IMR-90 (cell line): ENCODE measurements around the gene LTF. TPM values are rescaled to one million over a fixed set of nuclear protein-coding genes. Genes with fewer than 3 reads are reported as not detected.

Experiments used
- ATAC-seq: fragments of 200-7000 bp; cut with Tn5 transposase; 2 replicates; pipeline ENCODE4 v1.9.1; 2020; ENCODE audit warnings: low read depth, mild to moderate bottlenecking, moderate library complexity
- BruUV-seq: library from RNA; stranded (reverse); fragments of 400-500 nt; replicated peaks from 2 replicates; lab custom pipeline; 2021; lab: Mats Ljungman, UMichigan
- CTCF ChIA-PET: fragments of 300-600 bp; formaldehyde crosslinking; extraction: SDS; loops from one replicate; lab custom pipeline; 2021; ENCODE audit warnings: antibody characterized with exemption; lab: Yijun Ruan, JAX
- POLR2A ChIA-PET: fragments of 300-600 bp; sonication (Branson Sonifier 250); formaldehyde crosslinking; loops from one replicate; lab custom pipeline; 2022; ENCODE audit warnings: antibody characterized with exemption; ENCODE audit not compliant: unreplicated experiment; lab: Charles Lee
- DNase-seq: peaks from one replicate; pipeline ENCODE4 v3.0.0; 2013
- H2AFZ ChIP-seq: replicated peaks from 2 replicates; pipeline ENCODE3; 2013; ENCODE audit warnings: low read length, mild to moderate bottlenecking; ENCODE audit not compliant: poor library complexity
- H2AK5ac ChIP-seq: 2 replicates; pipeline ENCODE4 v1.6.1; 2013; ENCODE audit warnings: low read depth, low read length, inconsistent platforms
- H2AK9ac ChIP-seq: replicated peaks from 2 replicates; pipeline ENCODE3; 2013; ENCODE audit warnings: mild to moderate bottlenecking, low read depth, low read length, moderate library complexity; ENCODE audit not compliant: poor library complexity
- H2BK120ac ChIP-seq: 2 replicates; pipeline ENCODE4 v1.6.1; 2013; ENCODE audit warnings: low read depth, low read length, inconsistent platforms
- H2BK15ac ChIP-seq: 3 replicates; pipeline ENCODE4 v1.6.1; 2013; ENCODE audit warnings: low read depth, low read length, inconsistent platforms
- H2BK20ac ChIP-seq: 2 replicates; pipeline ENCODE4 v1.6.1; 2013; ENCODE audit warnings: low read depth, mild to moderate bottlenecking, inconsistent platforms, low read length, moderate library complexity
- H2BK5ac ChIP-seq: 2 replicates; pipeline ENCODE4 v1.6.1; 2013; ENCODE audit warnings: mild to moderate bottlenecking, low read depth, low read length, inconsistent platforms; ENCODE audit not compliant: poor library complexity, severe bottlenecking
- H3K14ac ChIP-seq: replicated peaks from 2 replicates; pipeline ENCODE4 v1.6.1; 2013; ENCODE audit warnings: low read depth, low read length, inconsistent platforms
- H3K18ac ChIP-seq: 2 replicates; pipeline ENCODE4 v1.6.1; 2013; ENCODE audit warnings: low read depth, low read length, control low read depth
- H3K23ac ChIP-seq: 2 replicates; pipeline ENCODE4 v1.6.1; 2013; ENCODE audit warnings: low read depth, low read length, inconsistent platforms
- H3K27ac ChIP-seq: 2 replicates; pipeline ENCODE4 v1.5.1; 2013; ENCODE audit warnings: mild to moderate bottlenecking, control low read depth, low read length; ENCODE audit not compliant: insufficient read depth
- H3K27me3 ChIP-seq: 2 replicates; pipeline ENCODE4 v1.6.1; 2013; ENCODE audit warnings: low read length; ENCODE audit not compliant: control insufficient read depth, insufficient read depth
- H3K36me3 ChIP-seq: 2 replicates; pipeline ENCODE4 v1.6.1; 2013; ENCODE audit warnings: low read length, mixed read lengths; ENCODE audit not compliant: control insufficient read depth, insufficient read depth
- H3K4ac ChIP-seq: 2 replicates; pipeline ENCODE4 v1.6.1; 2013; ENCODE audit warnings: low read depth, low read length, inconsistent platforms
- H3K4me1 ChIP-seq: 2 replicates; pipeline ENCODE4 v1.6.1; 2013; ENCODE audit warnings: low read length, mixed read lengths; ENCODE audit not compliant: control insufficient read depth, insufficient read depth
- H3K4me2 ChIP-seq: 2 replicates; pipeline ENCODE4 v1.6.1; 2013; ENCODE audit warnings: low read depth, mild to moderate bottlenecking, control low read depth, low read length, moderate library complexity
- H3K4me3 ChIP-seq: 2 replicates; pipeline ENCODE4 v1.5.1; 2013; ENCODE audit warnings: low read depth, mild to moderate bottlenecking, control low read depth, low read length, moderate library complexity; ENCODE audit not compliant: insufficient read depth
- H3K56ac ChIP-seq: 2 replicates; pipeline ENCODE4 v1.6.1; 2013; ENCODE audit warnings: low read length, inconsistent platforms; ENCODE audit not compliant: insufficient read depth; ENCODE audit errors: extremely low read depth
- H3K79me1 ChIP-seq, 2 experiments: 2 replicates each; pipeline ENCODE4 v1.6.1; 2013; ENCODE audit warnings: low read length in 2 of 2, inconsistent platforms in 1 of 2, low read depth in 1 of 2
- H3K9ac ChIP-seq: 2 replicates; pipeline ENCODE4 v1.6.1; 2013; ENCODE audit warnings: low read depth, low read length, control low read depth
- H3K9me1 ChIP-seq: 2 replicates; pipeline ENCODE4 v1.6.1; 2013; ENCODE audit warnings: low read length, inconsistent platforms; ENCODE audit not compliant: insufficient read depth
- H3K9me3 ChIP-seq: 2 replicates; pipeline ENCODE4 v1.6.1; 2013; ENCODE audit warnings: low read length; ENCODE audit not compliant: control insufficient read depth, insufficient read depth
- H4K20me1 ChIP-seq: 2 replicates; pipeline ENCODE4 v1.6.1; 2013; ENCODE audit warnings: low read length, inconsistent platforms; ENCODE audit not compliant: insufficient read depth
- H4K5ac ChIP-seq: 2 replicates; pipeline ENCODE4 v1.6.1; 2013; ENCODE audit warnings: mild to moderate bottlenecking, low read depth, low read length, control low read depth
- H4K8ac ChIP-seq, 2 experiments: 2 replicates each; pipeline ENCODE4 v1.6.1; 2013; ENCODE audit warnings: low read depth in 2 of 2, low read length in 2 of 2, control low read depth in 1 of 2, inconsistent platforms in 1 of 2
- H4K91ac ChIP-seq: 2 replicates; pipeline ENCODE4 v1.6.1; 2013; ENCODE audit warnings: low read depth, low read length, inconsistent platforms; ENCODE audit not compliant: insufficient read depth
- BHLHE40 ChIP-seq: fragments of 150-350 bp; IDR thresholded peaks from 2 replicates; pipeline ENCODE4 v1.6.1; 2016; ENCODE audit warnings: mild to moderate bottlenecking, low read depth, low read length
- CEBPB ChIP-seq: IDR thresholded peaks from 2 replicates; pipeline ENCODE4 v1.6.1; 2012; ENCODE audit warnings: low read depth, low read length, improper control_type of control experiment
- CHD1 ChIP-seq: IDR thresholded peaks from 2 replicates; pipeline ENCODE4 v1.6.1; 2012; ENCODE audit warnings: low read depth, low read length, improper control_type of control experiment
- ELK1 ChIP-seq: fragments of 150-350 bp; IDR thresholded peaks from 2 replicates; pipeline ENCODE4 v1.6.1; 2016; ENCODE audit warnings: low read depth, mild to moderate bottlenecking, low read length, moderate library complexity, borderline replicate concordance
- FOS ChIP-seq: fragments of 150-350 bp; IDR thresholded peaks from 2 replicates; pipeline ENCODE4 v1.6.1; 2016; ENCODE audit warnings: low read depth, low read length
- MAFK ChIP-seq: IDR thresholded peaks from 2 replicates; pipeline ENCODE4 v1.6.1; 2012; ENCODE audit warnings: low read depth, low read length, improper control_type of control experiment
- NFE2L2 ChIP-seq: fragments of 150-350 bp; IDR thresholded peaks from 2 replicates; pipeline ENCODE4 v1.6.1; 2016; ENCODE audit warnings: low read depth, mild to moderate bottlenecking, low read length
- POLR2A ChIP-seq: IDR thresholded peaks from 2 replicates; pipeline ENCODE4 v1.6.1; 2012; ENCODE audit warnings: mild to moderate bottlenecking, low read depth, low read length
- RAD21 ChIP-seq: IDR thresholded peaks from 2 replicates; pipeline ENCODE4 v1.6.1; 2012; ENCODE audit warnings: low read length, improper control_type of control experiment
- RCOR1 ChIP-seq: IDR thresholded peaks from 2 replicates; pipeline ENCODE4 v1.6.1; 2012; ENCODE audit warnings: mild to moderate bottlenecking, low read length, improper control_type of control experiment; ENCODE audit not compliant: insufficient replicate concordance
- SMC3 ChIP-seq: fragments of 150-350 bp; IDR thresholded peaks from 2 replicates; pipeline ENCODE4 v1.6.1; 2016; ENCODE audit warnings: low read depth, mild to moderate bottlenecking, antibody characterized with exemption, low read length, moderate library complexity
- WGBS, 2 experiments: methylation state at CpG; one replicate each; pipeline versions ENCODE4 v1.1.5 to v1.1.7; 2013; ENCODE audit warnings: missing lambda C conversion rate in 2 of 2; ENCODE audit not compliant: insufficient read length in 1 of 2; ENCODE audit errors: extremely low coverage in 2 of 2; 5-methylcytosine and 5-hydroxymethylcytosine counted together
- dilution Hi-C: fragments of 300-500 bp; cut with HindIII; formaldehyde crosslinking; loops from one replicate; pipeline ENCODE4 v1.14.3; 2018; ENCODE audit warnings: low sequenced_read_pairs; ENCODE audit not compliant: unreplicated experiment
- in situ Hi-C: fragments of 300-500 bp; cut with MboI; formaldehyde crosslinking; loops from 3 replicates; pipeline ENCODE4 v1.14.3; 2019; ENCODE audit warnings: low sequenced_read_pairs, inconsistent platforms, mixed read lengths
- intact Hi-C: fragments of 100-400 bp; cut with micrococcal nuclease; formaldehyde crosslinking; loops from 2 replicates; pipeline ENCODE4 v1.10.0; 2022
- polyA plus RNA-seq, 3 experiments: library from polyadenylated mRNA; depleted of rRNA; stranded (reverse); fragments of >200 nt; gene quantifications; 2 replicates each; pipeline ENCODE4 v1.2.3, GENCODE V29; 2012; ENCODE audit warnings: low replicate concordance in 1 of 3
- total RNA-seq: library from RNA; depleted of rRNA; stranded (reverse); fragments of >200 nt; gene quantifications from 2 replicates; pipeline ENCODE4 v1.2.3, GENCODE V29; 2012
- TF ChIP-seq, protein P1 (sequence below): conservative IDR thresholded peaks from 2 replicates; pipeline ENCODE4 v1.5.1; 2012; ENCODE audit warnings: mild to moderate bottlenecking, low read depth, low read length, improper control_type of control experiment

LTF gene
- total and polyA plus RNA-seq, 2 of the 4 experiments (the other 2 are of a cell fraction), result not detected

DNA sequence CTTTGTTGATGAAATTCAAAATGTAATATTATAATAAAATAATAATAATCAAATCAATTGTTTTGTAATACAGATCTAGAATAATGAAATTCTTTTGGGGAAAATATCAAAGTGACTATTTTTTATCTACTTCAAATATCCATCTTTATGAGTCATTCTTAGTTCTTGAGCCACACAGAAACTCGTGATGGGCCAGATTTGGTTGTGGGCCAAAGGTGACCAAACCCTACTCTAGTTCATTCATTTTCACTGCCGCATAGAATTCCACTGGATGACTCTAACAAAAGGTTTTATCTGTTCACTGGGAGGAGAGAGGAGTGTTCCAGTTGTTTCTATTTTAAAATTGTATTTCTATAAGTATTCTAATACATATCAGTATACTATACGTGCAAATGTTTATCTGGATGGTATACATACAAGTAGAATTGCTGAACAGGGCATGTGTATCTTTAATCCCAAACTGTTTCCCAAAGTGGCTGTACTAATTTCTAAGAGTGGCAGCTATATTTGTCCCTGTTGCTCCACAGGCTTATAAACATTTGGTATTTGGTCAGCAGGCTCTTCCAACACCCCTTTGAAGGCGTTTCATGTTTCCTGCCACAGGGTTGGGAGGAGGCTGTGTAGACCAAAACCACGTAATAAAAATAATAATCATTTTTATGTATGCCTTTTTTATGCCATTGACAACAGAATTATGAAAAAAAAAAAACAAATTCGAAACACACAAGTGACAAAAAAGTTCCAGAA is 25.8 kb upstream of the LTF start:
- Histone ChIP-seq H3K36me3 (no peaks in the 10 kb centered on the region), H4K20me1 (no peaks in the 10 kb centered on the region), H4K5ac (peak overlapping the region; percentile 99), H3K9me3 (no peaks in the 10 kb centered on the region), H3K23ac (peak overlapping the region; percentile 33; the same call in 1 of the 2 replicates), H3K56ac (peak overlapping the region; percentile 66), H3K14ac (peak overlapping the region; percentile 83), H2BK20ac (peak overlapping the region; percentile 79), H3K4me1 (peaks cover 15% of the 10 kb centered on the region), H3K4ac (peak overlapping the region; percentile 83), H4K91ac (peak overlapping the region; percentile 98), H3K9ac (0 out of 2 replicates have a peak overlapping the region, but pooled peaks have one; percentile 21), H3K79me1 (no peaks in the 10 kb centered on the region), H2AK9ac (peak overlapping the region; percentile 34), H2BK120ac (peak overlapping the region; percentile 91), H2AFZ (no peak overlapping the region), H3K9me1 (peaks cover 9% of the 10 kb centered on the region), H2BK5ac (peak overlapping the region; percentile 99), H3K4me2 (no peak overlapping the region), H4K8ac (peak overlapping the region; percentile 82 to 92), H3K27ac (peak overlapping the region; percentile 83), H2AK5ac (peak overlapping the region; percentile 86), H2BK15ac (peak overlapping the region; percentile 61; the same call in 2 of the 3 replicates), H3K4me3 (no peak overlapping the region), H3K27me3 (no peaks in the 10 kb centered on the region), H3K18ac (peak overlapping the region; percentile 99)
- ChIA-PET POLR2A (interaction anchor here (0.6 kb wide), 1 partner anchor 273 kb away, joined by 3 read pairs; no protein-coding TSS in a partner anchor), CTCF (interaction anchor here (0.8 to 3.3 kb wide), 6 partner anchors 11 to 207 kb away, joined by 3 to 49 read pairs (median 5); no protein-coding TSS in a partner anchor)
- no CpG with 5 or more reads among the region's 6 CpGs for WGBS, 2 experiments
- dilution Hi-C loops, result no loop called here
- in situ Hi-C loops, result loop anchor here (25.0 kb wide), 1 partner anchor 397 kb away; the partner anchor contains the start of gene PTH1R
- intact Hi-C loops, result no loop called here
- BruUV-seq, result no TSS peak
- no peak for TF ChIP-seq RAD21
- no peak for TF ChIP-seq CHD1
- TF ChIP-seq CEBPB, result no peak
- TF ChIP-seq MAFK, result no peak
- TF ChIP-seq SMC3, result no peak
- TF ChIP-seq NFE2L2, result no peak
- TF ChIP-seq ELK1, result no peak
- TF ChIP-seq BHLHE40, result no peak
- no peak for TF ChIP-seq RCOR1
- TF ChIP-seq, protein P1, sequence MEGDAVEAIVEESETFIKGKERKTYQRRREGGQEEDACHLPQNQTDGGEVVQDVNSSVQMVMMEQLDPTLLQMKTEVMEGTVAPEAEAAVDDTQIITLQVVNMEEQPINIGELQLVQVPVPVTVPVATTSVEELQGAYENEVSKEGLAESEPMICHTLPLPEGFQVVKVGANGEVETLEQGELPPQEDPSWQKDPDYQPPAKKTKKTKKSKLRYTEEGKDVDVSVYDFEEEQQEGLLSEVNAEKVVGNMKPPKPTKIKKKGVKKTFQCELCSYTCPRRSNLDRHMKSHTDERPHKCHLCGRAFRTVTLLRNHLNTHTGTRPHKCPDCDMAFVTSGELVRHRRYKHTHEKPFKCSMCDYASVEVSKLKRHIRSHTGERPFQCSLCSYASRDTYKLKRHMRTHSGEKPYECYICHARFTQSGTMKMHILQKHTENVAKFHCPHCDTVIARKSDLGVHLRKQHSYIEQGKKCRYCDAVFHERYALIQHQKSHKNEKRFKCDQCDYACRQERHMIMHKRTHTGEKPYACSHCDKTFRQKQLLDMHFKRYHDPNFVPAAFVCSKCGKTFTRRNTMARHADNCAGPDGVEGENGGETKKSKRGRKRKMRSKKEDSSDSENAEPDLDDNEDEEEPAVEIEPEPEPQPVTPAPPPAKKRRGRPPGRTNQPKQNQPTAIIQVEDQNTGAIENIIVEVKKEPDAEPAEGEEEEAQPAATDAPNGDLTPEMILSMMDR, result no peak
- TF ChIP-seq FOS, result no peak
- TF ChIP-seq POLR2A, result no peak
- DNase-seq, result peak; percentile 58
- no peak for ATAC-seq
